Keratinocyte (primary cell): ENCODE results near the gene MTHFD1L. TPM values are rescaled to one million over a fixed set of nuclear protein-coding genes. Genes with fewer than 3 reads are reported as not detected.

Experiments
- DNase-seq: peaks from one replicate; pipeline ENCODE4 v3.0.0-alpha.2; 2011; ENCODE audit warnings: low read depth, missing footprints, low spot score
- FAIRE-seq: peaks from 2 replicates; lab custom pipeline; 2011; peaks lifted over from hg19 to GRCh38; lab: Jason Lieb, UNC
- H2AFZ ChIP-seq: 2 replicates; pipeline ENCODE4 v1.6.0; 2012; ENCODE audit warnings: low read length, control low read depth, inconsistent platforms; ENCODE audit not compliant: control insufficient read depth
- H3K27ac ChIP-seq: 2 replicates; pipeline ENCODE4 v1.5.1; 2011; ENCODE audit warnings: low read length; ENCODE audit not compliant: control insufficient read depth, insufficient read depth
- H3K27me3 ChIP-seq: 3 replicates; pipeline ENCODE4 v1.6.0; 2011; ENCODE audit warnings: low read length; ENCODE audit not compliant: control insufficient read depth, insufficient read depth; ENCODE audit errors: extremely low read depth
- H3K36me3 ChIP-seq, 2 experiments: 2 replicates in 1 of 2; 3 replicates in 1 of 2; pipeline ENCODE4 v1.5.1; 2011; ENCODE audit warnings: low read length in 2 of 2, mild to moderate bottlenecking in 1 of 2; ENCODE audit not compliant: control insufficient read depth in 2 of 2, insufficient read depth in 2 of 2; ENCODE audit errors: extremely low read depth in 1 of 2
- H3K4me1 ChIP-seq: 3 replicates; pipeline ENCODE4 v1.5.1; 2011; ENCODE audit warnings: low read length; ENCODE audit not compliant: control insufficient read depth, insufficient read depth; ENCODE audit errors: extremely low read depth
- H3K4me2 ChIP-seq: 3 replicates; pipeline ENCODE4 v1.6.0; 2011; ENCODE audit warnings: low read depth, low read length; ENCODE audit not compliant: control insufficient read depth, insufficient read depth; ENCODE audit errors: extremely low read depth
- H3K4me3 ChIP-seq, 3 experiments: fragments of 200-600 bp in 1 of 3; sonication (generic) in 1 of 3; 2 replicates in 2 of 3; 3 replicates in 1 of 3; pipeline ENCODE4 v1.5.1; 2011 to 2016; ENCODE audit warnings: low read length in 3 of 3, mild to moderate bottlenecking in 3 of 3, control low read depth in 2 of 3, inconsistent platforms in 1 of 3, low read depth in 1 of 3, mixed read lengths in 1 of 3, mixed run types in 1 of 3, moderate library complexity in 1 of 3; ENCODE audit not compliant: control insufficient read depth in 2 of 3, insufficient read depth in 2 of 3; ENCODE audit errors: extremely low read depth in 1 of 3
- H3K79me2 ChIP-seq: 2 replicates; pipeline ENCODE4 v1.6.0; 2012; ENCODE audit warnings: low read length; ENCODE audit not compliant: control insufficient read depth, insufficient read depth
- H3K9ac ChIP-seq: 3 replicates; pipeline ENCODE4 v1.6.0; 2011; ENCODE audit warnings: low read length; ENCODE audit not compliant: control insufficient read depth, insufficient read depth; ENCODE audit errors: extremely low read depth
- H3K9me1 ChIP-seq: 3 replicates; pipeline ENCODE4 v1.6.0; 2011; ENCODE audit warnings: low read length; ENCODE audit not compliant: control insufficient read depth, insufficient read depth; ENCODE audit errors: extremely low read depth
- H3K9me3 ChIP-seq: 2 replicates; pipeline ENCODE4 v1.5.1; 2012; ENCODE audit warnings: low read depth, low read length; ENCODE audit not compliant: control insufficient read depth
- H4K20me1 ChIP-seq: 3 replicates; pipeline ENCODE4 v1.6.0; 2011; ENCODE audit warnings: low read length; ENCODE audit not compliant: control insufficient read depth, insufficient read depth; ENCODE audit errors: extremely low read depth
- EZH2 ChIP-seq: IDR thresholded peaks from one replicate; pipeline ENCODE4 v1.6.1; 2012; ENCODE audit warnings: inconsistent platforms, mild to moderate bottlenecking, low read length, moderate library complexity
- dilution Hi-C: fragments of 300-500 bp; cut with MboI; formaldehyde crosslinking; loops from one replicate; pipeline ENCODE4 v1.7.0; 2020; ENCODE audit warnings: low sequenced_read_pairs; ENCODE audit not compliant: extremely low pct_ligation_motif_present
- polyA plus RNA-seq, 5 experiments: library from polyadenylated mRNA; depleted of rRNA in 3 of 5; stranded (reverse) in 3 of 5; stranded (forward) in 1 of 5; unstranded in 1 of 5; fragments of >200 nt; gene quantifications; 1 replicate in 1 of 5; 2 replicates in 3 of 5; 3 replicates in 1 of 5; pipeline versions ENCODE4 v1.2.1 to v1.2.3, GENCODE V29; 2011 to 2012; ENCODE audit warnings: missing spikeins in 2 of 5, low read depth in 1 of 5, low replicate concordance in 1 of 5
- TF ChIP-seq, protein P1 (sequence below), 3 experiments: IDR thresholded peaks in 1 of 3; conservative IDR thresholded peaks in 1 of 3; optimal IDR thresholded peaks in 1 of 3; 2 replicates in 2 of 3; 3 replicates in 1 of 3; pipeline versions ENCODE3 to v1.5.1; 2011; ENCODE audit warnings: low read length in 3 of 3, mild to moderate bottlenecking in 3 of 3, moderate library complexity in 2 of 3, control low read depth in 1 of 3, inconsistent platforms in 1 of 3; ENCODE audit not compliant: insufficient read depth in 2 of 3; ENCODE audit errors: extremely low read depth in 1 of 3

Gene MTHFD1L
- polyA plus RNA-seq, 1 donor (not counting 4 experiments of a cell fraction or from before 2014, with no cell fraction given) = 38.0 TPM

DNA sequence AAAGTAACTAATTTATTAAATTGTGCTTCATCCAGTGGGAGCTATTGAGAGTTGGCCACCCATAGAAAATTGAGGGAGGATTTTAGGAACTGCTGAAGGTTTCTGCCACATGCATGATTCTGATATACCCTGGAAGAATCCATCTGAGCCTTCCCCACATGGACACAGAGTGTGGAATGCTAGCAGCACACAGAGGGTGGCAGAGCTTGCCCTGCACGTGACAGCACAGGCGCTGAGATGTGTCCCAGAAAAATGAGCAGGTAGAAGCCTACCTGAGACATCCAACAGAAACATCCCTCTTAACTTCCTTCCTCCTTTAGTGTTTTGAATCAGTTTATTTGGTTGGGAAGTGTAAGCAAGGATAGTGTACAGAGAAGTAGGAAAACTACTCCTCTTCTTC lies 96.9 kb downstream of the MTHFD1L start:
- TF ChIP-seq, protein P1, sequence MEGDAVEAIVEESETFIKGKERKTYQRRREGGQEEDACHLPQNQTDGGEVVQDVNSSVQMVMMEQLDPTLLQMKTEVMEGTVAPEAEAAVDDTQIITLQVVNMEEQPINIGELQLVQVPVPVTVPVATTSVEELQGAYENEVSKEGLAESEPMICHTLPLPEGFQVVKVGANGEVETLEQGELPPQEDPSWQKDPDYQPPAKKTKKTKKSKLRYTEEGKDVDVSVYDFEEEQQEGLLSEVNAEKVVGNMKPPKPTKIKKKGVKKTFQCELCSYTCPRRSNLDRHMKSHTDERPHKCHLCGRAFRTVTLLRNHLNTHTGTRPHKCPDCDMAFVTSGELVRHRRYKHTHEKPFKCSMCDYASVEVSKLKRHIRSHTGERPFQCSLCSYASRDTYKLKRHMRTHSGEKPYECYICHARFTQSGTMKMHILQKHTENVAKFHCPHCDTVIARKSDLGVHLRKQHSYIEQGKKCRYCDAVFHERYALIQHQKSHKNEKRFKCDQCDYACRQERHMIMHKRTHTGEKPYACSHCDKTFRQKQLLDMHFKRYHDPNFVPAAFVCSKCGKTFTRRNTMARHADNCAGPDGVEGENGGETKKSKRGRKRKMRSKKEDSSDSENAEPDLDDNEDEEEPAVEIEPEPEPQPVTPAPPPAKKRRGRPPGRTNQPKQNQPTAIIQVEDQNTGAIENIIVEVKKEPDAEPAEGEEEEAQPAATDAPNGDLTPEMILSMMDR (optimal IDR thresholded peaks at IDR 0.05 in 1 of 3, IDR thresholded peaks at IDR 0.05 in 1 of 3, conservative IDR thresholded peaks at IDR 0.05 in 1 of 3; ENCODE audit: extremely low read depth in 1 of 3, insufficient read depth in 2 of 3, low read length in 3 of 3) = no peak
- no peak for TF ChIP-seq EZH2
- dilution Hi-C loops = no loop called here
- Histone ChIP-seq H3K9me3 (no peaks in the 10 kb centered on the region), H3K79me2 (no peaks in the 10 kb centered on the region), H3K9me1 (no peaks in the 10 kb centered on the region), H3K4me1 (no peaks in the 10 kb centered on the region), H4K20me1 (no peaks in the 10 kb centered on the region), H3K36me3 (peaks cover 2 to 27% of the 10 kb centered on the region in 2 experiments), H3K9ac (no peak overlapping the region), H3K27ac (no peak overlapping the region), H3K4me3 (no peak overlapping the region), H3K4me2 (no peak overlapping the region), H3K27me3 (no peaks in the 10 kb centered on the region), H2AFZ (no peak overlapping the region)
- no peak for DNase-seq
- FAIRE-seq = no peak

DNA sequence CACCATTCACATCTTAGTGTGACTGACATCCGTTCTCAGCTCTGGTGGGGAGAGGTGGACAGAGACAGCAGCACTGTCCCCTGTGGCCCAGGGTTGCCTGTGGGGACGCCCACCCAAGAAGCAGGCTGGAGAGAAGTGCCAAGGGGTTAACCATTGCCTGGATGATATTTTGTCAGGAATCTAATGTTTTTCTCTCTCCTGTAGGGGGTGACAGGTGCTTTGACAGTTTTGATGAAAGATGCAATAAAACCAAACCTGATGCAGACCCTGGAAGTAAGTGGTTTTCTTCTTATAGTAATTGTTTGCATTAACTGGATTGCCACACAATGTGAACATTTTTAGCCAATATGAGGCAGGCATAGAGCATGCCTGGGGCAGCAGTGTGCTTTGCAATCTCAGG lies 99.3 kb downstream of the MTHFD1L start:
- Histone ChIP-seq H3K4me1 (no peaks in the 10 kb centered on the region), H3K79me2 (no peaks in the 10 kb centered on the region), H3K27me3 (no peaks in the 10 kb centered on the region), H3K4me3 (no peak overlapping the region), H3K9ac (no peak overlapping the region), H3K4me2 (no peak overlapping the region), H3K9me1 (no peaks in the 10 kb centered on the region), H3K27ac (no peak overlapping the region), H3K36me3 (peaks cover 2 to 21% of the 10 kb centered on the region in 2 experiments), H3K9me3 (no peaks in the 10 kb centered on the region), H2AFZ (no peak overlapping the region), H4K20me1 (no peaks in the 10 kb centered on the region)
- FAIRE-seq = no peak
- no peak for TF ChIP-seq EZH2
- TF ChIP-seq, protein P1 (optimal IDR thresholded peaks at IDR 0.05 in 1 of 3, IDR thresholded peaks at IDR 0.05 in 1 of 3, conservative IDR thresholded peaks at IDR 0.05 in 1 of 3; ENCODE audit: extremely low read depth in 1 of 3, insufficient read depth in 2 of 3, low read length in 3 of 3) = no peak
- DNase-seq = no peak
- dilution Hi-C loops = no loop called here
